Erythroblast (primary cell): Measurements from ENCODE around the gene OR9I1.

Experiments used
- GATA1 ChIP-seq: IDR thresholded peaks from 2 replicates; pipeline ENCODE4 v1.6.1; 2011; ENCODE audit warnings: low read depth, mild to moderate bottlenecking, control low read depth, low read length, moderate library complexity
- POLR2A ChIP-seq: IDR thresholded peaks from 2 replicates; pipeline ENCODE4 v1.6.1; 2011; ENCODE audit warnings: mild to moderate bottlenecking, low read length

DNA sequence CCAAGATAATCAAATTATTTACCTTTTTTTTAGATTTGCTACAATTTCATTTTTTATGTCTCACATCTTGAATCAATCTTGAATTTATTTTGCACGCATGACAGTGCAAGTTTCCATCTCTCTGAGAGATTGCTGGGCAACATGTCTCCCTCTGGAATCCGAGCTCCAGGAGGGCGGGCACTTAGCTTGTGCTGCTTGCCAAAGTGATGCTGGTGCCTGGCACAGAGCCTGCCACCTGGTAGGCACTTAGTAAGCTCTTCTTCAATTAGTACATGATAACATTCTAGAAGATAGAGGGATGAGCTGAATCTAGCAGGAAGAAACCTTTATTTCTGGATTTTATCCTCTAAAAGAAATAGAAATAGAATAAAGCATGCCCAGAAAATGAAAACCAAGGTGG is 27.5 kb upstream of the OR9I1 start:
- no peak for TF ChIP-seq POLR2A
- no peak for TF ChIP-seq GATA1
